Stomach (tissue), 9 donors: ENCODE data around the gene HHIP. TPM values are rescaled to one million over a fixed set of nuclear protein-coding genes. Genes with fewer than 3 reads are reported as not detected.

Experiments used
- DNase-seq, 2 donors: peaks; one replicate each; pipeline versions ENCODE4 v3.0.0 to v3.0.0-alpha.2; 2013 to 2019
- H3K27ac ChIP-seq, 5 donors: fragments of 200-600 bp in 4 of 5; sonication (generic) in 4 of 5; one replicate each; pipeline ENCODE4 v1.5.1; 2013 to 2019; ENCODE audit warnings: mild to moderate bottlenecking in 1 of 5, moderate library complexity in 1 of 5
- H3K27me3 ChIP-seq, 3 donors: fragments of 200-600 bp; sonication (generic); one replicate each; pipeline ENCODE4 v1.5.1; 2017 to 2019; ENCODE audit warnings: mixed run types in 1 of 3
- H3K36me3 ChIP-seq, 4 donors: fragments of 200-600 bp; sonication (generic); 1 replicate in 3 of 4; 2 replicates in 1 of 4; pipeline ENCODE4 v1.5.1; 2016 to 2019
- H3K4me1 ChIP-seq, 4 donors: fragments of 200-600 bp; sonication (generic); one replicate each; pipeline ENCODE4 v1.5.1; 2016 to 2019
- H3K4me3 ChIP-seq, 4 donors: fragments of 200-600 bp; sonication (generic) in 3 of 4; one replicate each; pipeline ENCODE4 v1.5.1; 2016 to 2019; ENCODE audit warnings: mild to moderate bottlenecking in 1 of 4
- H3K9me3 ChIP-seq, 4 donors: fragments of 200-600 bp; sonication (generic); one replicate each; pipeline ENCODE4 v1.5.1; 2016 to 2019
- CTCF ChIP-seq, 7 experiments: fragments of 450-650 bp in 4 of 7; fragments of 200-600 bp in 3 of 7; sonication (generic) in 3 of 7; IDR thresholded peaks; one replicate each; pipeline ENCODE4 v1.5.1; 2016 to 2019; ENCODE audit warnings: antibody characterized with exemption in 7 of 7, control low read depth in 2 of 7, mild to moderate bottlenecking in 1 of 7
- EP300 ChIP-seq: sonication (generic); formaldehyde crosslinking; IDR thresholded peaks from one replicate; pipeline ENCODE4 v1.6.1; 2017; ENCODE audit warnings: antibody characterized with exemption
- POLR2A ChIP-seq, 4 donors: fragments of 450-650 bp; IDR thresholded peaks; one replicate each; pipeline ENCODE4 v1.6.1; 2016; ENCODE audit warnings: antibody characterized with exemption in 4 of 4, control low read depth in 2 of 4, mild to moderate bottlenecking in 1 of 4, moderate library complexity in 1 of 4
- POLR2AphosphoS5 ChIP-seq, 3 donors: sonication (generic); formaldehyde crosslinking; IDR thresholded peaks; one replicate each; pipeline ENCODE4 v1.6.1; 2016; ENCODE audit warnings: antibody characterized with exemption in 3 of 3
- WGBS, 5 donors: extraction: QIAGEN DNeasy Blood & Tissue Kit in 3 of 5; methylation state at CpG; one replicate each; pipeline versions ENCODE4 v1.1.5 to v1.1.7; 2013 to 2018; 5-methylcytosine and 5-hydroxymethylcytosine counted together
- intact Hi-C: fragments of 100-400 bp; cut with DNase I; formaldehyde crosslinking; loops from one replicate; pipeline ENCODE4 v1.15.1; 2023; ENCODE audit warnings: low total_unique reads
- polyA plus RNA-seq, 3 donors: library from polyadenylated mRNA; stranded (reverse); fragments of 200-250 nt; gene quantifications; one replicate each; pipeline ENCODE4 v1.2.3, GENCODE V29; 2013
- total RNA-seq, 5 donors: library from RNA; depleted of rRNA; stranded (reverse); fragments of >200 nt; gene quantifications; one replicate each; pipeline versions ENCODE4 v1.1.0 to v1.2.3, GENCODE V29; 2014 to 2016
- donor health status: healthy with polysubstance abuse.
- donor health status: Bipolar disorder and iron deficiency.
- donor health status: healthy.

The HHIP gene
- total and polyA plus RNA-seq, 8 donors = 0.29 to 33.0 (median 3.5) TPM; not detected in 1

- intact Hi-C loops = no loop called here
- WGBS, 5 donors = 83 to 89% (median 88%) methylated on average over 3 of the region's 3 CpGs
Observed at GRCh38 chr4:144695721-144696120, 49.8 kb downstream of the HHIP start.

DNA sequence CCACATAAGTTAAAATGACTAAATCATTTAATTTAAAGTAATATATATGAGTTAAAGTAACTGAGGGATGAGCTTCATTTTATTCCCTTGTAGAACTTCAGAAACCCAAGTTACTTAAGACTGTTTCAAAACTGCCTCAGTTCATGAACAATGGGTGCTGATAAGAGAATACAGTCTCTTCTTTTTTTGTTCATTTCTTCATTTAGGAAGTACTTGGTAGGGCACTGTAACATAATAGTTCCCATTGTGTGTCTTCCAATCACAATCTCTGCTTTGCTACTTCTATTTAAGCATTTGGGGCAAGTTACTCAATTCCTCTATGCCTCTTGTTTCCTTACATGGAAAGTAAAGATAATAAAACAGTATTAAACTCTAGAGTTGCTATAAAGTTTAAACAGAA lies 50.4 kb downstream of the HHIP start:
- no peak overlapping the region for H3K27ac ChIP-seq
- no peaks in the 10 kb centered on the region for H3K4me1 ChIP-seq
- intact Hi-C loops = no loop called here
- H3K27me3 ChIP-seq = no peaks in the 10 kb centered on the region
- no peaks in the 10 kb centered on the region for H3K9me3 ChIP-seq
- H3K4me3 ChIP-seq = no peak overlapping the region
- DNase-seq = no peak
- TF ChIP-seq POLR2AphosphoS5 (IDR thresholded peaks at IDR 0.05) (no peak), POLR2A (IDR thresholded peaks at IDR 0.05) (no peak), CTCF (IDR thresholded peaks at IDR 0.05) (no peak)
- H3K36me3 ChIP-seq = no peaks in the 10 kb centered on the region

More at GRCh38 chr4:144695721-144696120, 49.8 kb downstream of the HHIP start:
- H3K36me3 ChIP-seq = no peaks in the 10 kb centered on the region
- no peak overlapping the region for H3K4me3 ChIP-seq
- no peaks in the 10 kb centered on the region for H3K27me3 ChIP-seq
- no peak for DNase-seq
- no peaks in the 10 kb centered on the region for H3K4me1 ChIP-seq
- TF ChIP-seq EP300 (no peak), POLR2A (IDR thresholded peaks at IDR 0.05) (no peak), POLR2AphosphoS5 (IDR thresholded peaks at IDR 0.05) (no peak), CTCF (IDR thresholded peaks at IDR 0.05) (no peak)
- no peak overlapping the region for H3K27ac ChIP-seq
- H3K9me3 ChIP-seq = no peaks in the 10 kb centered on the region

DNA sequence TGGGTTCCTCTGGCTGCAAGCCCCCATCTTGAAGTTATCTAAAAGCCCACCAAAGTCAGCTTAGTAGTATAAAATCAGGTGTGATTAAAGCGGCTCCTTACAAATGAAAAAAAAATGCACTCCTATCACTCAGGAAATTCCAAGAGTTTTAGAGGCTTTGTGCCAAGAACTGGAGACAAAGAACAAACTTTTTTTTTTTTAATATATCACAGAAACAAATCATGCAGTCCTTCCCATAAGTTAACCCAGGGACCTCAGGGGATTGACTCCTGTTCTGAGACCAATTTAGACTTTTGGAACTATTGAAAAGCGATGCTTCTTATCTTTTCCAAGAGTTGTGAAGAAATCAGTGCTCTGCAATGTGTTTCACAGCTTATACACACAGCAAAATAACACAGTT lies 53.6 kb downstream of the HHIP start:
- 36 to 66% (median 46%) methylated on average over 2 of the region's 2 CpGs for WGBS, 5 donors
- DNase-seq = no peak
- no peaks in the 10 kb centered on the region for H3K9me3 ChIP-seq
- H3K27ac ChIP-seq = no peak overlapping the region
- intact Hi-C loops = no loop called here
- H3K27me3 ChIP-seq = no peaks in the 10 kb centered on the region
- H3K4me1 ChIP-seq = no peaks in the 10 kb centered on the region
- TF ChIP-seq EP300 (no peak), CTCF (IDR thresholded peaks at IDR 0.05) (no peak), POLR2AphosphoS5 (IDR thresholded peaks at IDR 0.05) (no peak), POLR2A (IDR thresholded peaks at IDR 0.05) (no peak)
- H3K36me3 ChIP-seq = no peaks in the 10 kb centered on the region
- no peak overlapping the region for H3K4me3 ChIP-seq

DNA sequence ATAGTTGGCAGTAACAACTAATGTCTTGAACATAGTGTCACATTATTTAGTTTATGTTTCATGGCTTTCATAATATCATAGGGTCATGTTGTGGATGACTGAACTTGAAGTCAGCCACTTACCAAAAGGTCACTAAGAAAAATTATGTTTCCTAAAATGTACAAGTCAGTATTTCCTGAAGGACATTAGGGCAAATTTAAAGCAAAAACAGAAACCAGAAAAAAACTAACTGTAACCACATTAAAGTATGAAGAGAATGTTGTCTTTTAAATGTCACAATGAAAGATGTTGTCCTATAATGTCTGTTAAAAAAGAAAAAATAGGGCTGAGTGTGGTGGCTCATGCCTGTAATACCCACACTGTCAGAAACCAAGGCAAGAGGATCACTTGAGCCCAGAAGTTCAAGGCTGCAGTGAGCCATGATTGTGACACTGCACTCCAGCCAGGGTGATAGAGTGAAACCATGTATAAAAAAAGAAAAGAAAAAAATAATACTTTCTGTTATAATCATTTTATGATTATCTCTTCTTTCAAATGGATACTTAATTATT lies 55.8 kb downstream of the HHIP start:
- Histone ChIP-seq H3K9me3 (no peaks in the 10 kb centered on the region), H3K27me3 (no peaks in the 10 kb centered on the region), H3K27ac (no peak overlapping the region), H3K4me1 (no peaks in the 10 kb centered on the region), H3K36me3 (no peaks in the 10 kb centered on the region), H3K4me3 (no peak overlapping the region)
- DNase-seq = no peak
- intact Hi-C loops = no loop called here
- TF ChIP-seq POLR2AphosphoS5 (IDR thresholded peaks at IDR 0.05) (no peak), POLR2A (IDR thresholded peaks at IDR 0.05) (no peak), CTCF (IDR thresholded peaks at IDR 0.05) (no peak), EP300 (no peak)
